Heart left ventricle (tissue), 13 donors: ENCODE data around the gene SSH2.

Source experiments
- CTCF ChIP-seq, 12 donors: fragments of 200-600 bp; sonication (generic) in 4 of 12; IDR thresholded peaks; one replicate each; pipeline versions ENCODE4 v1.5.0 to v1.8.0; 2018 to 2022; ENCODE audit warnings: antibody characterized with exemption in 12 of 12, mild to moderate bottlenecking in 5 of 12
- POLR2A ChIP-seq, 2 donors: fragments of 450-650 bp; IDR thresholded peaks; one replicate each; pipeline ENCODE4 v1.6.1; 2017; ENCODE audit warnings: antibody characterized with exemption in 2 of 2, mild to moderate bottlenecking in 2 of 2, moderate library complexity in 2 of 2
- donor health status: ischemic (EF 13 %, LVEDD 7.1; RV severe dilation, severe dysfunction).
- donor health status: DM: no; HTN: yes; CAD: no.
- donor health status: DM: no; HTN: no; CAD: no.
- donor health status: ischemic (EF 25% LVEDD 6.9; RV normal size, moderate dysfunction).
- donor health status: ischemic (EF 25% LVEDD 5.7; RV mildly dilated, moderate dysfunction).
- donor health status: ischemic (EF 35%, LVEDD 5.7; RV mildly dilated, moderate dysfunction).
- donor health status: nonischemic (EF 11% LVEDD 7.7; RV severe dilation, severe dysfunction).
- donor health status: DM: yes; HTN: yes; CAD: no.
- donor health status: PGD.
- donor health status: ischemic (EF 29% LVEDD 5.4; RV normal size, mild dysfunction).
- donor health status: nonischemic (EF 23%, LVEDD 6.1; RV moderate dilation, normal function).

GRCh38 chr17:29653995-29654714 is 275.9 kb downstream of the SSH2 start:
- no peak for TF ChIP-seq CTCF (IDR thresholded peaks at IDR 0.05)
- no peak for TF ChIP-seq POLR2A (IDR thresholded peaks at IDR 0.05)
